WTC11 (cell line): Measurements from ENCODE around the gene TREML4. TPM values are rescaled to one million over a fixed set of nuclear protein-coding genes. Genes with fewer than 3 reads are reported as not detected.

ENCODE experiments used
- ATAC-seq: fragments of 200-7000 bp; cut with Tn5 transposase; 2 replicates; pipeline ENCODE4 v1.10.0; 2021; ENCODE audit warnings: mild to moderate bottlenecking, moderate library complexity
- CTCF ChIA-PET: fragments of 300-600 bp; sonication (Branson Sonifier 250); formaldehyde crosslinking; loops from one replicate; lab custom pipeline; 2021; ENCODE audit warnings: antibody characterized with exemption; lab: Charles Lee
- POLR2A ChIA-PET: fragments of 350-600 bp; sonication (Branson Sonifier 250); formaldehyde crosslinking; loops from one replicate; lab custom pipeline; 2021; ENCODE audit warnings: antibody characterized with exemption; lab: Charles Lee
- DNase-seq: peaks from one replicate; pipeline ENCODE4 v3.0.0; 2021; ENCODE audit warnings: low spot score
- H3K27ac Mint-ChIP-seq: 2 replicates; pipeline ENCODE4 v1.8.0; 2021; ENCODE audit warnings: mixed read lengths
- H3K27me3 Mint-ChIP-seq: 2 replicates; pipeline ENCODE4 v1.8.0; 2021; ENCODE audit warnings: low read depth, mild to moderate bottlenecking, moderate library complexity, mixed read lengths
- H3K36me3 Mint-ChIP-seq: 2 replicates; pipeline ENCODE4 v1.8.0; 2021; ENCODE audit warnings: mixed read lengths
- H3K4me1 Mint-ChIP-seq: 2 replicates; pipeline ENCODE4 v1.8.0; 2022; ENCODE audit warnings: mixed read lengths
- H3K4me3 Mint-ChIP-seq: 2 replicates; pipeline ENCODE4 v1.8.0; 2021; ENCODE audit warnings: mild to moderate bottlenecking, moderate library complexity, mixed read lengths
- H3K9me3 Mint-ChIP-seq: 2 replicates; pipeline ENCODE4 v1.8.0; 2021; ENCODE audit warnings: mixed read lengths
- CBFB ChIP-seq: sonication (generic); formaldehyde crosslinking; IDR thresholded peaks from 2 replicates; pipeline ENCODE4 v1.8.1; 2022; ENCODE audit warnings: mild to moderate bottlenecking, low read depth, missing genetic modification reagents
- CREB1 ChIP-seq: sonication (generic); formaldehyde crosslinking; IDR thresholded peaks from 2 replicates; pipeline ENCODE4 v1.8.0; 2023; ENCODE audit warnings: mild to moderate bottlenecking, missing genetic modification reagents
- CREM ChIP-seq: sonication (generic); formaldehyde crosslinking; IDR thresholded peaks from 2 replicates; pipeline ENCODE4 v1.8.1; 2022; ENCODE audit warnings: mild to moderate bottlenecking, missing genetic modification reagents, moderate library complexity
- FOXP1 ChIP-seq: sonication (generic); formaldehyde crosslinking; IDR thresholded peaks from 2 replicates; pipeline ENCODE4 v1.8.0; 2022; ENCODE audit warnings: missing genetic modification reagents, mild to moderate bottlenecking, moderate library complexity, borderline replicate concordance
- GTF2I ChIP-seq: fragments of 250-450 bp; sonication (Bioruptor Pico); conservative IDR thresholded peaks from 2 replicates; pipeline ENCODE4 v1.4.0; 2021; ENCODE audit warnings: mild to moderate bottlenecking
- MYBL2 ChIP-seq: sonication (generic); formaldehyde crosslinking; IDR thresholded peaks from 2 replicates; pipeline ENCODE4 v1.8.1; 2023; ENCODE audit warnings: mild to moderate bottlenecking, moderate library complexity, missing genetic modification reagents
- NFATC4 ChIP-seq: fragments of 250-450 bp; sonication (Bioruptor Pico); IDR thresholded peaks from 2 replicates; pipeline ENCODE4 v1.9.0; 2021; ENCODE audit warnings: mild to moderate bottlenecking
- NR2C2 ChIP-seq: sonication (generic); formaldehyde crosslinking; IDR thresholded peaks from 2 replicates; pipeline ENCODE4 v1.8.0; 2022; ENCODE audit warnings: mild to moderate bottlenecking, missing genetic modification reagents
- PRRX2 ChIP-seq: fragments of 250-450 bp; sonication (Bioruptor Pico); IDR thresholded peaks from 2 replicates; pipeline ENCODE4 v1.8.0; 2021; ENCODE audit warnings: mild to moderate bottlenecking
- SMAD3 ChIP-seq: sonication (generic); formaldehyde crosslinking; IDR thresholded peaks from 2 replicates; pipeline ENCODE4 v1.8.0; 2022; ENCODE audit warnings: missing genetic modification reagents, mild to moderate bottlenecking, borderline replicate concordance
- TCF7 ChIP-seq: sonication (generic); formaldehyde crosslinking; IDR thresholded peaks from 2 replicates; pipeline ENCODE4 v1.8.0; 2022; ENCODE audit warnings: mild to moderate bottlenecking, low read depth, missing genetic modification reagents, moderate library complexity
- ZNF138 ChIP-seq: sonication (generic); formaldehyde crosslinking; conservative IDR thresholded peaks from 2 replicates; pipeline ENCODE4 v1.8.1; 2022; ENCODE audit warnings: mild to moderate bottlenecking, moderate library complexity, missing genetic modification reagents
- ZNF317 ChIP-seq: sonication (generic); formaldehyde crosslinking; IDR thresholded peaks from 2 replicates; pipeline ENCODE4 v1.8.1; 2023; ENCODE audit warnings: low read depth, mild to moderate bottlenecking, moderate library complexity, missing genetic modification reagents, borderline replicate concordance
- ZNF396 ChIP-seq: fragments of 250-450 bp; sonication (Bioruptor Pico); IDR thresholded peaks from 2 replicates; pipeline ENCODE4 v1.8.0; 2021; ENCODE audit warnings: mild to moderate bottlenecking, moderate library complexity, borderline replicate concordance
- ZNF423 ChIP-seq: fragments of 250-450 bp; sonication (Bioruptor Pico); IDR thresholded peaks from 2 replicates; pipeline ENCODE4 v2.1.2; 2022; ENCODE audit warnings: mild to moderate bottlenecking, moderate library complexity
- total RNA-seq: library from RNA; stranded (reverse); gene quantifications from 3 replicates; pipeline ENCODE4 v1.2.3, GENCODE V29; 2021
- TF ChIP-seq, protein P1 (sequence below): sonication (generic); formaldehyde crosslinking; IDR thresholded peaks from 2 replicates; pipeline ENCODE4 v1.8.1; 2022; ENCODE audit warnings: mild to moderate bottlenecking, missing genetic modification reagents, moderate library complexity, borderline replicate concordance
- TF ChIP-seq, protein P2 (sequence below): sonication (generic); formaldehyde crosslinking; IDR thresholded peaks from 2 replicates; pipeline ENCODE4 v1.8.1; 2022; ENCODE audit warnings: mild to moderate bottlenecking, moderate library complexity, missing genetic modification reagents
- TF ChIP-seq, protein P3 (sequence below): sonication (generic); formaldehyde crosslinking; IDR thresholded peaks from 2 replicates; pipeline ENCODE4 v1.8.0; 2023; ENCODE audit warnings: missing genetic modification reagents, mild to moderate bottlenecking, borderline replicate concordance

Gene TREML4
- total RNA-seq, 1 experiment from 2014 or later = not detected

DNA sequence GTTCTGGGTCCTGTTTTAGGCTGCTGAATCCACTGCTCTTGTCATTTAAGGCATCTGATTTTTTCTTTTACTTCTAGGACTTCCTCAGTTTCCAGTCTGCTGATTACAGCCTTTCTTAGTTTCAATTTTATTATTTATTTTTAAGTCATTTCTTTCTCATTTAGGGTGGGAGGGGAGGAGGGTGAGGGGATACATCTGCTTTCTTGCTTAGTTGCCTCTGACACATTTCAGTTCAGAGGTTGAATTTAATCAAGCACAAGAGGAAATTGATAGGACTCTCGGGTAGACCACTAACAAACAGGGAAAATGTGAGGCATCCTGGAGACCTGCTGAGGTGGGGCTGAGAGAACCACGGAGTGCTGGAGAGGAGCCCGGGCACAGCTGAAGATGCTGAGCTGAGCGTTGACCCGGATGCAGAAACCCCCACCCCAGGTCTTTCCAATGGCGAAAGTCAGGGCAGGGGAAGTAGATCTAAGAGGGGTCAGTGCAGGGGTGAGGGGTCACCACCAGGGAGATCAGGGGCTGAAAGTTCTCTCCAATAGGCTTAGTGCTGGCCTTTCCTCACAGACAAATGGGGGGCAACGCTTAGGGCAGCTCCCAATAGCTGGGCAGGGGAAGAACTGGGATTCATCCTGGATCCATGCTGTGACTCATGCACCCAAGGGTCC, 19.6 kb upstream of the TREML4 start:
- TF ChIP-seq GTF2I (CRISPR knock-in tag) (no peak), NR2C2 (CRISPR knock-in tag) (no peak)
- TF ChIP-seq, protein P1, sequence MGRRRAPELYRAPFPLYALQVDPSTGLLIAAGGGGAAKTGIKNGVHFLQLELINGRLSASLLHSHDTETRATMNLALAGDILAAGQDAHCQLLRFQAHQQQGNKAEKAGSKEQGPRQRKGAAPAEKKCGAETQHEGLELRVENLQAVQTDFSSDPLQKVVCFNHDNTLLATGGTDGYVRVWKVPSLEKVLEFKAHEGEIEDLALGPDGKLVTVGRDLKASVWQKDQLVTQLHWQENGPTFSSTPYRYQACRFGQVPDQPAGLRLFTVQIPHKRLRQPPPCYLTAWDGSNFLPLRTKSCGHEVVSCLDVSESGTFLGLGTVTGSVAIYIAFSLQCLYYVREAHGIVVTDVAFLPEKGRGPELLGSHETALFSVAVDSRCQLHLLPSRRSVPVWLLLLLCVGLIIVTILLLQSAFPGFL (CRISPR knock-in tag) = no peak
- TF ChIP-seq, protein P2, sequence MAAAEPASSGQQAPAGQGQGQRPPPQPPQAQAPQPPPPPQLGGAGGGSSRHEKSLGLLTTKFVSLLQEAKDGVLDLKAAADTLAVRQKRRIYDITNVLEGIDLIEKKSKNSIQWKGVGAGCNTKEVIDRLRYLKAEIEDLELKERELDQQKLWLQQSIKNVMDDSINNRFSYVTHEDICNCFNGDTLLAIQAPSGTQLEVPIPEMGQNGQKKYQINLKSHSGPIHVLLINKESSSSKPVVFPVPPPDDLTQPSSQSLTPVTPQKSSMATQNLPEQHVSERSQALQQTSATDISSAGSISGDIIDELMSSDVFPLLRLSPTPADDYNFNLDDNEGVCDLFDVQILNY (CRISPR knock-in tag) = no peak
- no peak for DNase-seq

DNA sequence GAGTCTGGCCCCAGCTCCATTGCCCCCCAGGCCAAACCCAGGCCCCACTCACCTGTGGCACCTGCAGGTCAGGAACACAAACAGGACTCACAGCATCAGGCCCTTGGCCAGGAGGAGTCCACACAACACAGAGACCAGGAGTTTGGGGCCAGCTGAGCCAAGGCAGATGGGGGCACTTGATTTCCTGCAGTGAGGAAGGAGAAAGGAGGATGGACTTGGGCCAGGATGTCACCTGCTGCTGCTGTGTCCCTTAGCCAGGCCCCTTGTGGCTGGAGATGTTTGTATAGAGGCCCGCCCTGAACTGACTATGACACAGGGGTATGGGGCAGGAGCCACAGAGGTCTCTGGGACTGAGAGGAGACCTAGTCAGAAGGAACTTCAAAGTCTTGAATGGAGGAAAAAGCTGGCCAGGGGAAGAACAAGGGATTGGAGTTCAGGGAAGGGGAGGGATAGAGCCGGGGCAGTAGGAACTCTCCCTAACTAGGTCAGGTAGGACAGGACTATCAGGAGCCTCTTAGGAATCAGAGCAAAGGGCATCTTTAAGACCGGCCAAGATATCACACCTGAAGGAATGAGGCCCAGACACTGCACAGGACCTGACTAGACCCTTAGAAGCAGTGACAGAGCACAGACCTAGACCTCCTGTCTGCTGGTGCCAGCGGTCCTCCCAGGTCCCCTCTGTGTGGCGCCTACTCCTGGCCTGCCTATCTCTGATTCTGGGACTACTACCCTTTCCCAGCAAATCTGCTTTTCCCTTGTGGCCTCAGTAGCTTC, 18.4 kb upstream of the TREML4 start:
- CTCF ChIA-PET = interaction anchor here (0.5 kb wide), 1 partner anchor 1392 kb away, joined by 3 read pairs; no protein-coding TSS in a partner anchor
- ATAC-seq (no peak), DNase-seq (no peak)
- Mint-ChIP-seq H3K4me1 (no peaks in the 10 kb centered on the region), H3K4me3 (no peak overlapping the region), H3K27ac (no peak overlapping the region), H3K9me3 (peaks cover 16% of the 10 kb centered on the region), H3K36me3 (peaks cover 4% of the 10 kb centered on the region), H3K27me3 (peaks cover 12% of the 10 kb centered on the region)
- no peak for TF ChIP-seq NFATC4
- TF ChIP-seq MYBL2 = no peak
- no peak for TF ChIP-seq TCF7 (CRISPR knock-in tag)
- no peak for TF ChIP-seq CREM (CRISPR knock-in tag)
- POLR2A ChIA-PET = no interaction called here

More for the DNA sequence above, 19.6 kb upstream of the TREML4 start:
- Mint-ChIP-seq H3K9me3 (peaks cover 6% of the 10 kb centered on the region; the same call in 1 of the 2 replicates), H3K27me3 (peaks cover 3% of the 10 kb centered on the region), H3K4me1 (no peaks in the 10 kb centered on the region), H3K36me3 (no peaks in the 10 kb centered on the region), H3K27ac (no peak overlapping the region), H3K4me3 (no peak overlapping the region)
- ChIA-PET CTCF (no interaction called here), POLR2A (no interaction called here)
- no peak for ATAC-seq

DNA sequence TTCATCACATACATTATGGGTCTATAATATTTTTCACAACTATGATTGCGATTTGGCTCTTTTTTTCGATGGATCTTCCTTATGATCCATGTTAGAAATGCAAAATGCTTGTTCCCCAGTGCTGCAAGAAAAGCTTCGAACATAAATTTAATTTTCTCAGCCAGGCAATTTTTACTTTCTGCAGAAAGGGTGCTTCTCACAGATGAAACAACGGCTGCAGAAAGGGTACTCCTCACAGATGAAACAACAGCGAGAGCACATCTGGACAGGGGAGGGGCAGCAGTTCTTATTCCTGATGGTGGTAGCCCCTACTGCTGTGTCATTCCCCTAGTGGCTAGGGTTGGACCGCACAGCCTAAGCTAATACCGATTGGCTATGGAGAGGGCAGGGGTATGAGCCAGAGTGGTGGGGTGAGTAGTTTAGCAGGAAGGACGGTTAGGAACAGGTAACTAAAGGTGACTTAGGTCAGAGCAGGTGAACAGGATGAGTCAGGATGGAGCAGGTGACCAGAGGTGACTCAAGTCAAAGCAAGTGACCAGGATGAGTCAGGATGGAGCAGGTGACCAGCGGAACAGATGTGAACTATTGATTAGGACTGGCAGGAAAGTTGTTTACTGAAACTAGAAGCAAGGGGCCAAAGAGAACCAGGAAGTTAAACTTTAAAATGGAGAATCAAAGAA, 13.4 kb upstream of the TREML4 start:
- Mint-ChIP-seq H3K27me3 (peaks cover 8% of the 10 kb centered on the region), H3K27ac (no peak overlapping the region), H3K4me3 (no peak overlapping the region), H3K9me3 (peaks cover 20% of the 10 kb centered on the region), H3K4me1 (no peaks in the 10 kb centered on the region), H3K36me3 (peaks cover 4% of the 10 kb centered on the region)
- DNase-seq (no peak), ATAC-seq (peak; percentile 91)
- CTCF ChIA-PET = interaction anchor here (0.6 kb wide), 1 partner anchor 14 kb away, joined by 3 read pairs; no protein-coding TSS in a partner anchor
- POLR2A ChIA-PET = no interaction called here
- no peak for TF ChIP-seq PRRX2 (CRISPR knock-in tag)
- TF ChIP-seq ZNF317 (CRISPR knock-in tag) = no peak
- no peak for TF ChIP-seq ZNF396 (CRISPR knock-in tag)
- TF ChIP-seq, all 79 proteins: peak for 0

- ATAC-seq (no peak), DNase-seq (no peak)
- ChIA-PET POLR2A (no interaction called here), CTCF (interaction anchor here (1.0 kb wide), 1 partner anchor 24 kb away, joined by 3 read pairs; no protein-coding TSS in a partner anchor)
- peaks cover 4% of the 10 kb centered on the region for H3K36me3 Mint-ChIP-seq
- no peaks in the 10 kb centered on the region for H3K4me1 Mint-ChIP-seq
- H3K9me3 Mint-ChIP-seq = peaks cover 30% of the 10 kb centered on the region
- no peak overlapping the region for H3K27ac Mint-ChIP-seq
- H3K27me3 Mint-ChIP-seq = peaks cover 8% of the 10 kb centered on the region
- no peak overlapping the region for H3K4me3 Mint-ChIP-seq
- no peak for TF ChIP-seq ZNF396 (CRISPR knock-in tag)
- TF ChIP-seq ZNF138 (CRISPR knock-in tag) = no peak
- TF ChIP-seq FOXP1 = no peak
- no peak for TF ChIP-seq CBFB (CRISPR knock-in tag)
- TF ChIP-seq SMAD3 (CRISPR knock-in tag) = no peak
- TF ChIP-seq CREB1 = no peak
- TF ChIP-seq, protein P3, sequence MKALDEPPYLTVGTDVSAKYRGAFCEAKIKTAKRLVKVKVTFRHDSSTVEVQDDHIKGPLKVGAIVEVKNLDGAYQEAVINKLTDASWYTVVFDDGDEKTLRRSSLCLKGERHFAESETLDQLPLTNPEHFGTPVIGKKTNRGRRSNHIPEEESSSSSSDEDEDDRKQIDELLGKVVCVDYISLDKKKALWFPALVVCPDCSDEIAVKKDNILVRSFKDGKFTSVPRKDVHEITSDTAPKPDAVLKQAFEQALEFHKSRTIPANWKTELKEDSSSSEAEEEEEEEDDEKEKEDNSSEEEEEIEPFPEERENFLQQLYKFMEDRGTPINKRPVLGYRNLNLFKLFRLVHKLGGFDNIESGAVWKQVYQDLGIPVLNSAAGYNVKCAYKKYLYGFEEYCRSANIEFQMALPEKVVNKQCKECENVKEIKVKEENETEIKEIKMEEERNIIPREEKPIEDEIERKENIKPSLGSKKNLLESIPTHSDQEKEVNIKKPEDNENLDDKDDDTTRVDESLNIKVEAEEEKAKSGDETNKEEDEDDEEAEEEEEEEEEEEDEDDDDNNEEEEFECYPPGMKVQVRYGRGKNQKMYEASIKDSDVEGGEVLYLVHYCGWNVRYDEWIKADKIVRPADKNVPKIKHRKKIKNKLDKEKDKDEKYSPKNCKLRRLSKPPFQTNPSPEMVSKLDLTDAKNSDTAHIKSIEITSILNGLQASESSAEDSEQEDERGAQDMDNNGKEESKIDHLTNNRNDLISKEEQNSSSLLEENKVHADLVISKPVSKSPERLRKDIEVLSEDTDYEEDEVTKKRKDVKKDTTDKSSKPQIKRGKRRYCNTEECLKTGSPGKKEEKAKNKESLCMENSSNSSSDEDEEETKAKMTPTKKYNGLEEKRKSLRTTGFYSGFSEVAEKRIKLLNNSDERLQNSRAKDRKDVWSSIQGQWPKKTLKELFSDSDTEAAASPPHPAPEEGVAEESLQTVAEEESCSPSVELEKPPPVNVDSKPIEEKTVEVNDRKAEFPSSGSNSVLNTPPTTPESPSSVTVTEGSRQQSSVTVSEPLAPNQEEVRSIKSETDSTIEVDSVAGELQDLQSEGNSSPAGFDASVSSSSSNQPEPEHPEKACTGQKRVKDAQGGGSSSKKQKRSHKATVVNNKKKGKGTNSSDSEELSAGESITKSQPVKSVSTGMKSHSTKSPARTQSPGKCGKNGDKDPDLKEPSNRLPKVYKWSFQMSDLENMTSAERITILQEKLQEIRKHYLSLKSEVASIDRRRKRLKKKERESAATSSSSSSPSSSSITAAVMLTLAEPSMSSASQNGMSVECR (CRISPR knock-in tag) = no peak
- no peak for TF ChIP-seq ZNF423 (CRISPR knock-in tag)
Observed at GRCh38 chr6:41215777-41216176, 12.4 kb upstream of the TREML4 start.
